IPS-18a (cell line): ENCODE results near the gene POU1F1.
"Not testable (repeated sequence)": the region's sequence is repeated elsewhere in the genome, so short reads cannot be mapped to it uniquely, and the experiment has no call there.

Source experiments
- H3K27ac ChIP-seq: one replicate; pipeline ENCODE4 v1.5.1; 2013; ENCODE audit warnings: low read length
- H3K27me3 ChIP-seq: one replicate; pipeline ENCODE4 v1.6.1; 2013; ENCODE audit warnings: mild to moderate bottlenecking, low read length; ENCODE audit not compliant: control insufficient read depth, insufficient read depth
- H3K36me3 ChIP-seq: one replicate; pipeline ENCODE4 v1.6.1; 2013; ENCODE audit warnings: low read depth, low read length; ENCODE audit not compliant: control insufficient read depth
- H3K4me1 ChIP-seq: one replicate; pipeline ENCODE4 v1.6.1; 2013; ENCODE audit warnings: low read depth, low read length; ENCODE audit not compliant: control insufficient read depth
- H3K4me3 ChIP-seq: one replicate; pipeline ENCODE4 v1.5.1; 2013; ENCODE audit warnings: low read length
- H3K9ac ChIP-seq: one replicate; pipeline ENCODE4 v1.6.1; 2013; ENCODE audit warnings: mild to moderate bottlenecking, low read length, moderate library complexity
- H3K9me3 ChIP-seq: one replicate; pipeline ENCODE4 v1.6.1; 2013; ENCODE audit warnings: low read depth, low read length; ENCODE audit not compliant: control insufficient read depth

POU1F1 gene, protein sequence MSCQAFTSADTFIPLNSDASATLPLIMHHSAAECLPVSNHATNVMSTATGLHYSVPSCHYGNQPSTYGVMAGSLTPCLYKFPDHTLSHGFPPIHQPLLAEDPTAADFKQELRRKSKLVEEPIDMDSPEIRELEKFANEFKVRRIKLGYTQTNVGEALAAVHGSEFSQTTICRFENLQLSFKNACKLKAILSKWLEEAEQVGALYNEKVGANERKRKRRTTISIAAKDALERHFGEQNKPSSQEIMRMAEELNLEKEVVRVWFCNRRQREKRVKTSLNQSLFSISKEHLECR

DNA sequence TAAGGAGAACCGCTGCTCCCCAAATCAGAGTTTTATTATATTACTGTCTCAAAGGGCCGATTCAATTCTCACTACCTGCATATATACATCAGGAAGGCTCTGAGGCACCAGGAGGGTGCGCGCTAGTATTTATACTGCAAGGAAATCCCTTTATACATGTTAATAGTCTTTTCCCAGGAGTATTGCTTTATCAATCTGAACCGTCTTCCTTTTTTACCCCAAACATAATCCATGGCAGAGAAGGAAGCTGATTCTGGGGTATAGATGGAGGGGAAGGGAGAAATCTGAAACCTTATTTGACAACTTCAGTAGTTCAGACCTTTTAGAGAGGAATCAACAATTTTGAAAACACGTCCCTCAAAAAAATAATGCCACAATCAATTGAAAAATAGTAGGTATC, at the start of gene POU1F1:
Gene POU1F1, minus strand, starts transcription at position 101 of the 400 bp plus-strand sequence. CDS start 122 bp downstream, outside the sequence.
- no peak within 1 kb of the TSS for H3K27ac ChIP-seq
- no peaks in the 10 kb centered on the region for H3K27me3 ChIP-seq
- H3K9ac ChIP-seq = no peak within 1 kb of the TSS
- H3K9me3 ChIP-seq = no peaks in the 10 kb centered on the region
- H3K4me1 ChIP-seq = no peaks in the 10 kb centered on the region
- no peaks in the 10 kb centered on the region for H3K36me3 ChIP-seq
- no peak within 1 kb of the TSS for H3K4me3 ChIP-seq

DNA sequence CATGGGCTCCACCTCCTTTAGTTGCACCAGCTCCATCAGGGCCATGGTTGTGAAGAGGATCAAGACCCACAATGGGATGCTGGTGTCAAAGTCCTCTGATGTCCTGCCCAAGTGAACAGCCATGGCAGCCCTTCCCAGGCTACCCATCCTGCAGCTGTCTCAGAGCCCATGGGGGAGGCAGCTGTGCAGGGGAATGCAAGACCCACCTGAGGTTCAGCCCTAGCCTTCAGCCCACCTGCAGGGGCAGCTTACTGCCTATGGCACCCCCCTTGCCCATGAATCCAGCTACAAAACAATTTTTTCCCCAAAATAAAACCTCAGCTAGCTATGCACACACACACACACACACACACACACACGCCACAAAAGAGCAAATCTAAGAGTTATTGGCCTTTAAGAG, 48.2 kb upstream of the POU1F1 start:
- Histone ChIP-seq H3K4me1 (no peaks in the 10 kb centered on the region), H3K9me3 (no peaks in the 10 kb centered on the region), H3K36me3 (no peaks in the 10 kb centered on the region), H3K27me3 (no peaks in the 10 kb centered on the region), H3K9ac (no peak overlapping the region), H3K4me3 (no peak overlapping the region), H3K27ac (no peak overlapping the region)

DNA sequence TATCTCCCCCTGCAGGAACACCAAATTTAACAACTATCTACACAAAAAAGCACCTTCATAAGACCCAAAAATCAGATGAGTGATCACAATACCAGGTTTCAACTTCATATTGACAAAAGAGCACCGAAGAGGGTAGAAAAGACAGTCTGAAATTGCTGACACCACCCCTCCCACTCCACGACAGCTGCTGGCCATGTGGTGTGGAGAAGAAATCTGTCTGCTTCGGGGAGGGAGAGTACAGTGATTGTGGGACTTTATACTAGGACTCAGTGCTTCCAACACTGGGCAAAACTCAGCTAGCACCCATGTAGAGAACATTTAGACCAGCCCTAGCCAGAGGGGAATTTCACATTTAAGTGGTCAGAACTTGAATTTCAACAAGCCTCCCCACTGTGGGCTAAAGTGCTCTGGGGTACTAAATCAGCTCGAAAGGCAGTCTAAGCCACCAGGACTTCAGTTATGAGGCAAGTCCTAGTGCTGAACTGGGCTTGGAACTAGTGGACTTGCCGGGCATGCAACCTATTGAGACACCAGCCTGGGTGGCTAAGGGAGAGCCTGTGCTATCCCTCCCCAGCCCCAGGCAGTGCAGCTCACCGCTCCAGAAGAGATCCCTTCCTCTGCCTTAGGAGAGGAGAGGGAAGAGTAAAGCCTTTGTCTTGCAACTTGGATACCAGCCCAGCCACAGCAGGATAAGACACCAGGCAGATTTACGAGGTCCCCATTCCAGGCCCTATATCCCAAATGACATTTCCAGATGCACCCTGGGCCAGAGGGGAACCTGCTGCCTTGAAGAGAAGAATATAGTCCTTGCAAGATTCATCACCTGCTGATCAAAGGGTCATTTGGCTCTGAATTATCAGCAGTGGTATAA, 44.6 kb upstream of the POU1F1 start:
- no peak overlapping the region for H3K27ac ChIP-seq
- H3K27me3 ChIP-seq = no peaks in the 10 kb centered on the region
- H3K9me3 ChIP-seq = no peaks in the 10 kb centered on the region
- H3K4me1 ChIP-seq = no peaks in the 10 kb centered on the region
- no peak overlapping the region for H3K4me3 ChIP-seq
- no peak overlapping the region for H3K9ac ChIP-seq
- no peaks in the 10 kb centered on the region for H3K36me3 ChIP-seq

DNA sequence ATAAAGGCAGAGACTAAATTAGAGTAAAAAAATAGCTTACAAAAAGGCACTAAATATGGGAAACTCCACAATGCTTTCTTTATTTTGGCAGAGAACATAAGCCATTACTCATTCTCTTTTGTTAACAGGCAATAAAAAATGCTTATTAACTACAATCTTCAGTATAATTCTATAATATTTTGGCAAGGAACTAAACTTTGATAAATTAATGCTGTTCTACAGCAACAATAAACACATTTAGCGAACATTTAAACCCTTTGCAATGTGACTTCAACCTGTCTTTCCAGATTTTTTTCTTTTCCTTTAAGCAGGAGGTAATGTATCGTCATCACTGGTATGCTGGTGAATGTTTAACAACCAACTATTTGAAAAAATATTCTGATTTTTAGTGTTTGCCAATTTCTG, 42.2 kb upstream of the POU1F1 start:
- Histone ChIP-seq H3K27me3 (no peaks in the 10 kb centered on the region), H3K4me3 (no peak overlapping the region), H3K27ac (no peak overlapping the region)

DNA sequence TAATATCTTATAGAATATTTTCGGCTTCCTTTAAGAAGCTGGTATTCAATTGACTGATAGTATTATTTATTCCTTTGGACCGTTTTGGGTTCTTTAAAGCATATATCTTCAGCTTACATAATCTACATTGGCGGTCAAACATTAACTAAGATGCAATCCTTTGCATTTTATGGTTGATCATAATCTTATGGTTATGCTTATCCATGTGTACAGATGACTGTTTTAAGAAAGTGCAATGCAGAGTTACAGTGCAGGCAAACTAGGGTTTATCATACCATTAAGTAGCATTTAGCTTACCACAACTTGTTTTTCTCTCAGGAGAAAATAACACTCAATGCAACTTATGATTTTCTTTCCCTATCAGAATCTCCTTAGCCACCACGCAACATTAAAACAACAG, 41.4 kb upstream of the POU1F1 start:
- Histone ChIP-seq H3K27me3 (no peaks in the 10 kb centered on the region), H3K4me1 (no peaks in the 10 kb centered on the region), H3K4me3 (no peak overlapping the region), H3K9ac (no peak overlapping the region), H3K9me3 (no peaks in the 10 kb centered on the region), H3K27ac (no peak overlapping the region), H3K36me3 (no peaks in the 10 kb centered on the region)

More for the DNA sequence above, 42.2 kb upstream of the POU1F1 start:
- Histone ChIP-seq H3K9me3 (no peaks in the 10 kb centered on the region), H3K36me3 (no peaks in the 10 kb centered on the region), H3K4me1 (no peaks in the 10 kb centered on the region), H3K9ac (no peak overlapping the region)

DNA sequence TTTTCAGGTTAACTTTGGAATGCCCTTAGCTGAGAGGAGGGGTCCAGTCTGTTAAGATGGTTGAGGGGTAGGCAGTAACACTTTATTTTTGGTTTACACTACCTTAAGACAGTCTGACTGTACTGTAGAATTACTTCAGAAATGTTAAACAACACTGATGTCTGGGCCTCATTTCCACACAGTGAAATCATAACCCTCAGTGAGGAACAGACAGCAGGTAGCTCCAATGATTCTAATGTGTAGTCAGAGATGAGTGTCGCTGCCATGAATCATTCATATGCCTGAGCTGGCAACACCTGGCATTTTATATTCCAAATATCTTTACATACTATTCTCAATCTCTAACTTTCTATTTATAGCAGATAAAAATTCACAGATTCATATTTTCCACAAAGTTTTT, 37.3 kb upstream of the POU1F1 start:
- H3K27ac ChIP-seq = no peak overlapping the region
- peaks cover 8% of the 10 kb centered on the region for H3K4me1 ChIP-seq
- H3K4me3 ChIP-seq = no peak overlapping the region
- no peaks in the 10 kb centered on the region for H3K9me3 ChIP-seq
- no peak overlapping the region for H3K9ac ChIP-seq
- no peaks in the 10 kb centered on the region for H3K36me3 ChIP-seq
- H3K27me3 ChIP-seq = no peaks in the 10 kb centered on the region

DNA sequence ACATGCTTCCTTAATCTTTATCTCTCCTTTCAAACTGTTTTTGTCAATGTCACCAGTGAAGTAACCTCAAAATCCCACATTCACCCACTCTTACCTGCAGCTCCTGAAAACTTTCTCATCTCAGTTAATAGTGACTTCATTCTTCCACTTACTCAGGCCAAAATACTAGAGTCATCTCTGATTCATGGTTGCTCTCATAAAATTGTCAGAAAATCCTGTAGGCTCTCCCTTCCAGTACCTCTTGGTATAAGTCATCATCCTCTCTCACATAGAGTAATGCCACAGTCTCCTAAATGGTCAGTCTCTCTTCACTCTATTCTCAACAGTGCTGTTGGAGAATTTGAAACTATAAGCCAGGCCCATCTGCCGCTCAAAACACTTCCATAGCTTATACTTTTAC, 34.9 kb upstream of the POU1F1 start:
- Histone ChIP-seq H3K27ac (no peak overlapping the region), H3K9ac (no peak overlapping the region), H3K4me1 (peaks cover 8% of the 10 kb centered on the region), H3K27me3 (no peaks in the 10 kb centered on the region), H3K36me3 (no peaks in the 10 kb centered on the region), H3K4me3 (no peak overlapping the region), H3K9me3 (no peaks in the 10 kb centered on the region)

DNA sequence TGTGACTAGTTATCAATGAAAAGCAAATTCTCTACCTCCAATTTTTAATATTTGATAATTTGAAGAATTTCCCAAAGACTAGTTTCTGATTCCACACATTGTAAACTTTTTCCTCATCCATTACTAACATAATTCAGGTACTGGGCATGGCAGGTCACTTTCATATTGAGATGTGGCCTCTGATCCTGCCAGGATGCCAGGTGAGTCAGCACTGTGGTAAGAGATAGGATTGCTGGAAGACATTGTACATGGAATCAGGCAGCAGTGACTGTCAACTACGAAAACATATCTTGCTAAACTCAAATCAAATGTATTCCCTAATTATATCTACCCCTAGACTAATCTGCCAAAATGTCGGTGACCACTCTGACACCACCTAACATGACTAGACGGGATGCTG, 33.2 kb upstream of the POU1F1 start:
- H3K9ac ChIP-seq = no peak overlapping the region
- no peak overlapping the region for H3K4me3 ChIP-seq
- peaks cover 8% of the 10 kb centered on the region for H3K4me1 ChIP-seq
- H3K27ac ChIP-seq = peak overlapping the region; percentile 2
- H3K36me3 ChIP-seq = no peaks in the 10 kb centered on the region
- no peaks in the 10 kb centered on the region for H3K9me3 ChIP-seq
- H3K27me3 ChIP-seq = no peaks in the 10 kb centered on the region

DNA sequence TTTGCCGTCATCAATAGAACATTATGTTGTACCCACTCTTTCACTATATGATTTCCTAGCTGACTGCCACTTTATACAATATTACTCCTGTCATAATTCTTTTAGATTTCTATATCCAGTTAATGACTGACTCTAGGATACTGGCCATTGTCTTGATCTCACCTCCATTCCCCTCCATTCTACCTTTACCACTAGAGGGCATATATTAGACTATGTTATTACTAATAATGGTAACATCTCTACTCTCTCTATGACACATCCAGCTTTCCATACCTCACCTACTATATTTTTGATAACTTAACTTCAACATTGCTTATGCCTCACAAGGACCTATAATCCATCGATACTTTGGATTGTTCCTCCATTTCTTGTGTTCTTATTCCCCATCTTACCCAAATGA, 31.4 kb upstream of the POU1F1 start:
- no peaks in the 10 kb centered on the region for H3K9me3 ChIP-seq
- H3K36me3 ChIP-seq = no peaks in the 10 kb centered on the region
- no peak overlapping the region for H3K27ac ChIP-seq
- no peak overlapping the region for H3K4me3 ChIP-seq
- peaks cover 8% of the 10 kb centered on the region for H3K4me1 ChIP-seq
- H3K27me3 ChIP-seq = no peaks in the 10 kb centered on the region
- H3K9ac ChIP-seq = no peak overlapping the region

DNA sequence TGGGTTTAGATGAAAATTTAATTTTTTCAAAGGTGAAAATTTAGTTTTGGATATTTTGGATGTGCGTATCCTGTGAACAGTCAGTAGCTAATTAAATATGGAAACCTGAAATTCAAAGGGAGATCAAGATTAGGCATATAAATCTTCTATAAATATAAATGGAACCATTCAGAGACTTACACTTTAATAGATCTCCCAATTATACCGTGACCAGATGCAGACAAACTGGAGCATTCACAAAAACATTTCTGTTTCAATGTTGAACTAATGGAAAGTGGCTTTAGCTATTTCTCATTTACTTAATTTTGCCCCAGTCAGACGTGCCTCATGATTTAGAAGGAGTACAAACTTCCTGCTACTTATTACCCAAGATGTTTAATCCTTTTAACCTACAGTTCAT, 29.1 kb upstream of the POU1F1 start:
- Histone ChIP-seq H3K27ac (no peak overlapping the region), H3K9me3 (no peaks in the 10 kb centered on the region), H3K4me3 (no peak overlapping the region), H3K36me3 (no peaks in the 10 kb centered on the region), H3K4me1 (peaks cover 8% of the 10 kb centered on the region), H3K27me3 (no peaks in the 10 kb centered on the region), H3K9ac (no peak overlapping the region)

DNA sequence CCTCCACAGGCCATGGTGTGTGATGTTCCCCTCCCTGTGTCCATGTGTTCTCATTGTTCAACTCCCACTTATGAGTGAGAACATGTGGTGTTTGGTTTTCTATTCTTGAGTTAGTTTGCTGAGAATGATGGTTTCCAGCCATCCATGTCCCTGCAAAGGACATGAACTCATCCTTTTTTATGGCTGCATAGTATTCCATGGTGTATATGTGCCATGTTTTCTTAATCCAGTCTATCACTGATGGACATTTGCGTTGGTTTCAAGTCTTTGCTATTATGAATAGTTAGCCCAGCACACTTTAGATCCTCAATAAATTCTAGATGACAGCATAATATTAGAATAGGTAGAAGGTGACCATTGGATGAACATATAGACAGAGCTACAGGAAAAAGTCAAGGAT, 28.6 kb upstream of the POU1F1 start:
- not testable (repeated sequence) for H3K27ac ChIP-seq, H3K9me3 ChIP-seq, H3K4me3 ChIP-seq, H3K9ac ChIP-seq, H3K4me1 ChIP-seq, H3K27me3 ChIP-seq, H3K36me3 ChIP-seq
